Pulmonary artery endothelial cell (primary cell): ENCODE measurements around the gene ZFY. TPM values are rescaled to one million over a fixed set of nuclear protein-coding genes. Genes with fewer than 3 reads are reported as not detected.
"Not testable (repeated sequence)": the region's sequence is repeated elsewhere in the genome, so short reads cannot be mapped to it uniquely, and the experiment has no call there.

ENCODE experiments used
- DNase-seq: peaks from one replicate; pipeline ENCODE4 v3.0.0-alpha.2; 2011; ENCODE audit warnings: low read depth, low spot score
- total RNA-seq: library from RNA; depleted of rRNA; stranded (reverse); fragments of >200 nt; gene quantifications from 2 replicates; pipeline ENCODE4 v1.2.3, GENCODE V29; 2014

ZFY gene
- total RNA-seq, 1 donor from 2014 or later: 11.7 TPM

GRCh38 chrY:2973110-2973751 is 38.0 kb downstream of the ZFY start:
- DNase-seq: no peak

- DNase-seq: no peak
Observed at GRCh38 chrY:2979283-2979682, 44.1 kb downstream of the ZFY start.

GRCh38 chrY:2984491-2984890 is 49.3 kb downstream of the ZFY start:
- DNase-seq: no peak

DNA sequence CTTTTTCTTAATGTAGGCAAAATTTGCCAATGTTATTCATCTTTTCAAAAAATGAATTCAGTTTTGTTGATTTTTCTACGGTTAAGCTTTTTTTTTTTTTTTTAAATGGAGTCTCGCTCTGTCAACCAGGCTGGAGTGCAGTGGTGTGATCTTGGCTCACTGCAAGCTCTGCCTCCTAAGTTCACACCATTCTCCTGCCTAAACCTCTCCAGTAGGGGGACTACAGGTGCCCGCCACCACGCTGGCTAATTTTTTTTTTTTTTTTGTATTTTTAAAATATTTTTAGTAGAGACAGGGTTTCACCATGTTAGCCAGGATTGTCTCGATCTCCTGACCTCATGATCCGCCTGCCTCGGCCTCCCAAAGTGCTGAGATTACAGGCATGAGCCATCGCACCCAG is 52.0 kb downstream of the ZFY start:
- not testable (repeated sequence) for DNase-seq

DNA sequence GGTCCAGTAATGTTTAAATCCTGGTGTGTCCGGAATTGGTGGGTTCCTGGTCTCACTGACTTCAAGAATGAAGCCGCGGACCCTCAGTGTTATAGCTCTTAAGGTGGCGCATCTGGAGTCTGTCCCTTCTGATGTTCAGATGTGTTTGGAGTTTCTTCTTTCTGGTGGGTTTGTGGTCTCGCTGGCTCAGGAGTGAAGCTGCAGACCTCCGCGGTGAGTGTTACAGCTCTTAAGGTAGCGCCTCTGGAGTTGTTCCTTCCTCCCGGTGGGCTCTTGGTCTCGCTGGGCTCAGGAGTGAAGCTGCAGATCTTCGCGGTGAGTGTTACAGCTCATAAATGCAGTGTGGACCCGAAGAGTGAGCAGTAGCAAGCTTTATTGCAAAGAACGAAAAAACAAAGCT is 62.2 kb downstream of the ZFY start:
- not testable (repeated sequence) for DNase-seq

DNA sequence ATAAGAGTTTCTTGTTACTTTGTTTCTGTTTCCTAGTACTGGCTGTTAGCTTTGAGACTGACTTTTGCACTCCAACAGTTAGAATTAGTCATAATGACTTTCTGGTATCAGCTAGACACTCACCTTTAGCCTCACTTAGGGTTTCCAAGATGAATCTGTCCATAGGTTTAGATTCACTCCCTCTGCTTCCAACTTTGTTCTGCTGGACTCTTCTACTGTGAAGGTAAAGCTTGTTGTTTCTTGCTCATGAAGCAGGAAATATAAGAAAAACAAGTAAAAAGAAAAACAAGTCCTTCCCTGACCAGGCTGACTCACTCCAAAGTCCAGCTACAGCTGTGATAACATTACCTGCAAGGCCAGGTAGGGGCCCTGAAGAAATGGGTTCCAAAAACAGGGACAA is 67.0 kb downstream of the ZFY start:
- no peak for DNase-seq

- no peak for DNase-seq
Observed at GRCh38 chrY:3002680-3003515, 67.7 kb downstream of the ZFY start.

- no peak for DNase-seq
Observed at GRCh38 chrY:3003516-3003830, 68.3 kb downstream of the ZFY start.

- no peak for DNase-seq
Observed at GRCh38 chrY:3003846-3004245, 68.7 kb downstream of the ZFY start.

- not testable (repeated sequence) for DNase-seq
Observed at GRCh38 chrY:3006031-3006430, 70.8 kb downstream of the ZFY start.

DNA sequence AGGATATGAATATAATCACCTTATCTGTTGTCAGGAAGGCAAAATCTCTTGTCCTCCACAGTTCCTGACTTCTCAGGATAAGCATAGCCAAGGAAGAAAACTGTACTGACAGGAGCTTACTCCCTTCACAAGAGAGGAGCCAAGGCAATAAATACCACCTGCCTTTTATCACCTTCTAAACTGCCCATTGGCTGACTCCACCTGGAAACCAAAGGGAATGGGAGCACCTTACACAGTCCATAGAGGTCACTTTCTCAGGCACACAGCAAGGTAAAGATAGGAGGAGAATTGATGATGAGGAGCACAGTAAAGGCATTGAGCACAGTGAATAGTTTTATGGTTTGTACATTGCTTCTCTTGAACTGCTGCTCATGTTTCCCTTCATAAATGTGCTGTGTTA is 72.8 kb downstream of the ZFY start:
- no peak for DNase-seq

DNA sequence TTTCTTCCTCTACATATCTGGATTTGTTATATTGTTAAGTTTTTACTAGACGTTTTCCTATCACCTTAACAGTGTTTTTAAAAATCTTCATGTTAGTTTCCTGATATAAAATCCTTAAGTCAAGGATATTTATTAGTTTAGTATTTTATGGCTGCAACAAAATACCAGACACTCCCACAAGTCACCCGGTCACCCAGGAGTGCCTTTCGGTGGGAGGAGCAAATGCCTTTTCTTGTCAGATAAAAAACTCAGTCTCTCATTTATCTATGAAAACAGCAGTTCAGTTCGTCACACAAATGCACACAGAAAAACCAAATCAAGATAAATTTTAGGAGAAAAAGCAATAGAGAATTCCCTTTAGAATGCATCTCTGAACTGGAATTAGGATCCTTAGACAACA is 77.0 kb downstream of the ZFY start:
- DNase-seq: no peak

DNA sequence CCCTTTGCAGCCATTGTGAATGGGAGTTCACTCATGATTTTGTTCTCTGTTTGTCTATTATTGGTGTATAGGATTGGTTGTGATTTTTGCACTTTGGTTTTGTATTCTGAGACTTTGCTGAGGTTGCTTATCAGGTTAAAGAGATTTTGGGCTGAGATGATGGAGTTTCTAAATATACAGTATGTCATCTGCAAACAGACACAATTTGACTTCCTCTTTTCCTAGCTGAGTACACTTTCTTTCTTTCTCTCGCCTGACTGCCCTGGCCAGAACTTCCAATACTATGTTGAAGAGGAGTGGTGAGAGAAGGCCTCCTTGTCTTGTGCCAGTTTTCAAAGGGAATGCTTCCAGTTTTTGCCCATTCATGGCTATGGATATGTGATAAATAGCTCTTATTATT is 81.4 kb downstream of the ZFY start:
- DNase-seq: no peak

- no peak for DNase-seq
Observed at GRCh38 chrY:3018546-3018945, 83.4 kb downstream of the ZFY start.

- no peak for DNase-seq
Observed at GRCh38 chrY:3019584-3019983, 84.4 kb downstream of the ZFY start.

- DNase-seq: no peak
Observed at GRCh38 chrY:3021176-3021575, 86.0 kb downstream of the ZFY start.

DNA sequence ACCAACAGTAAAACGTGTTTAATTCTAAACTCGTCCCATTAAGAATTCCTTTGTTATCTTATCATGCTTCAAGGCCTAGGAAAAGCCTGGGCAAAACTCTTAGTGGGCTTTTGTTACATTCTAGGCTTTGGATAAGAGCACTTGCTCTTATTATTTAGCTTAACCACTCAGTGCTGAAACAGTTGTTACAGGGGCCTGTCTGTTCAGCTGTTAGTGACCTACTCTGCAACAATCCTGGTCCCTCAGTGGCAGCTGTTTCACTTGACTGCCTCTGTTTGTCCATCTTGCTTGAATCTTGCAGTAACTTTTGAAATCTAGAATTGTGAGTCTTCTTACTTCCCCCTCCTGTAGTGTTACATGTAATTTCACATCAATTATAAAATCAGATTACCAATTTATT is 88.4 kb downstream of the ZFY start:
- no peak for DNase-seq

DNA sequence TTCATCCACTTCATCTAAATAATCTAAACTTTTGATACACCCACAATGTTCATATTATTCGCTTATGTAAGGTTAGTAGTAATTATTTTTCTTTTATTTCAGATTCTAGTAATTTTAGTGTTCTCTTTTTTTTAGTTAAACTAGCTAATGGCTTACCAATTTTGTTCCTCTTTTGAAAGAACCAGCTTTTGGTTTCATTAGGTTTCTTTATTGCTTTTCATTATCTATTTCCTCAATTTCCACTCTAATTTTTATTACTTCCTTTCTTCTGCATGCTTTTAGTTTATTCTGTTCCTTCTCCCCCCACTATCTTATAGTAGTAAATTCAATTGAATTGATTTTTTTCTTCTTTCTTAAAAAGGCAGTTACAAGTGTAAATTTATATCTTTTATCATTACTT is 90.2 kb downstream of the ZFY start:
- no peak for DNase-seq

Other genes with a start within 250 kb of the ZFY start
- not detected in 2 replicates for gene SRY, start 147.7 kb upstream of the ZFY start, total RNA-seq
- gene RPS4Y1, start 93.8 kb upstream of the ZFY start, total RNA-seq: 306 and 477 TPM in 2 replicates